Measurements from ENCODE around the gene CTAG1B.

DNA sequence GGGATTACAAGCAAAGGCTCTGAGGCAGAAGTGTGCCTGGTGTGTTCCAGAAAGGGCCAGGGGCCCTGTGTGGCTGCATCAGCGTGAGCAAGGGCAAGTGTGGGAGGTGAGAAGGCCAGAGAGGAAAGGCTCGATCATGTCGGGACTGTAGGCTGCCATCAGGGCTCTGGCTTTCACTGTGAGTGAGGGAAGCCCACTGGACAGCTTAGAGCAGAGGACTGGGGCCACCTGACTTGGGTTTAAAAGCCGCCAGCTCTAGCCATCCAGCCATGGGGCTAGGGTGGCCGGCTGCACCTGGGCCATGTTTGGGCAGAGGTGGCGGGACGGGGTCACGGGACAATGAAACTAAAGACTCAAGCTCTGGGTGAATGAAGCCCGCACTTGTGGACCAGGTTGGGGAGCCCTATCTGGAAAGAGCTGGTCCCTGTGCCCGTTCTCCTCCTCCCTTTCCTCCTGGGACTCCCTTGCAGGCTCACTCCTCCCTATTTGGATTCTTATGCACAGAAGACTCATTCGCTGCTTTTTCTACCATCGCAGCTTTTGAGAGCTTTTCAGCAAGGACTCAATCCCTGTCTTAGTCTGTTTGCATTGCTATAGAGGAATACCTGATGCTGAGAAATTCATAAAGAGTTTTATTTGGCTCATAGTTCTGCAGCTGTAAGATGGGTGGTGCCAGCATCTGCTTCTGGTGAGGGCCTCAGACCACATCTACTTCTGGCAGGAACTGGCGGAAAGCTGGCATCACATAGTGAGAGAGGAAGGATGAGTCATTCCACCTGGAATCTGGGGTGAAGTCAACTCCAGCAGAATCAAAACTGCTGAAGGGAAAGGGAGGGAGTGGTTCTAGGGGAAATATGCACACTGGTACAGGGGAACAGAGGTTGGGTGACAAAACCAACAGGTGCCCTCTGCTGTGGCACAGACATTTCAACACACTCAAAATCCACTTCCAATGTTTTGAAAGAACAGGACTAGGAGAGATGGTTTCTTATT lies 15.3 kb downstream of the CTAG1B start:
- TF ChIP-seq, protein P1, sequence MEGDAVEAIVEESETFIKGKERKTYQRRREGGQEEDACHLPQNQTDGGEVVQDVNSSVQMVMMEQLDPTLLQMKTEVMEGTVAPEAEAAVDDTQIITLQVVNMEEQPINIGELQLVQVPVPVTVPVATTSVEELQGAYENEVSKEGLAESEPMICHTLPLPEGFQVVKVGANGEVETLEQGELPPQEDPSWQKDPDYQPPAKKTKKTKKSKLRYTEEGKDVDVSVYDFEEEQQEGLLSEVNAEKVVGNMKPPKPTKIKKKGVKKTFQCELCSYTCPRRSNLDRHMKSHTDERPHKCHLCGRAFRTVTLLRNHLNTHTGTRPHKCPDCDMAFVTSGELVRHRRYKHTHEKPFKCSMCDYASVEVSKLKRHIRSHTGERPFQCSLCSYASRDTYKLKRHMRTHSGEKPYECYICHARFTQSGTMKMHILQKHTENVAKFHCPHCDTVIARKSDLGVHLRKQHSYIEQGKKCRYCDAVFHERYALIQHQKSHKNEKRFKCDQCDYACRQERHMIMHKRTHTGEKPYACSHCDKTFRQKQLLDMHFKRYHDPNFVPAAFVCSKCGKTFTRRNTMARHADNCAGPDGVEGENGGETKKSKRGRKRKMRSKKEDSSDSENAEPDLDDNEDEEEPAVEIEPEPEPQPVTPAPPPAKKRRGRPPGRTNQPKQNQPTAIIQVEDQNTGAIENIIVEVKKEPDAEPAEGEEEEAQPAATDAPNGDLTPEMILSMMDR (conservative IDR thresholded peaks at IDR 0.05; ENCODE audit: low read length), result no peak
- TF ChIP-seq EZH2phosphoT487 (IDR thresholded peaks at IDR 0.05; ENCODE audit: borderline replicate concordance, low read depth, low read length), result no peak
